K562 (cell line): ENCODE results near the gene BICD1. TPM values are rescaled to one million over a fixed set of nuclear protein-coding genes. Genes with fewer than 3 reads are reported as not detected.

Experiments
- ATAC-seq: fragments of 200-7000 bp; cut with Tn5 transposase; 3 replicates; pipeline ENCODE4 v1.9.1; 2020; ENCODE audit warnings: moderate library complexity
- BruUV-seq: library from RNA; stranded (reverse); fragments of 400-500 nt; replicated peaks from 2 replicates; lab custom pipeline; 2021; lab: Mats Ljungman, UMichigan
- CTCF ChIA-PET: fragments of 300-600 bp; formaldehyde crosslinking; extraction: SDS; loops from one replicate; lab custom pipeline; 2021; ENCODE audit warnings: low intra/inter-chr PET ratio; lab: Yijun Ruan, JAX
- POLR2A ChIA-PET: fragments of 300-600, 350-650 bp; sonication (Branson Sonifier 250); formaldehyde crosslinking; extraction: SDS; loops from one replicate; lab custom pipeline; 2021; ENCODE audit warnings: antibody characterized with exemption, inconsistent platforms; lab: Yijun Ruan, JAX
- DNase-seq, 4 experiments: peaks; one replicate each; pipeline versions ENCODE4 v3.0.0 to v3.0.0-alpha.2; 2011 to 2018; ENCODE audit warnings: low spot score in 3 of 4, mixed read lengths in 3 of 4; ENCODE audit errors: extremely low read depth in 1 of 4
- FAIRE-seq: peaks from 2 replicates; lab custom pipeline; 2011; peaks lifted over from hg19 to GRCh38; lab: Jason Lieb, UNC
- H2AFZ ChIP-seq: 2 replicates; pipeline ENCODE4 v1.6.0; 2011; ENCODE audit warnings: low read depth, low read length, control low read depth, inconsistent platforms
- H3K27ac ChIP-seq: fragments of 200-600 bp; 3 replicates; pipeline ENCODE4 v1.8.0; 2011; ENCODE audit warnings: low read depth, mild to moderate bottlenecking, control low read depth, inconsistent platforms, low read length, moderate library complexity, mixed read lengths; ENCODE audit errors: extremely low read depth
- H3K27me3 ChIP-seq, 2 experiments: fragments of 300-600 bp in 1 of 2; 2 replicates in 1 of 2; 3 replicates in 1 of 2; pipeline versions ENCODE4 v1.6.0 to v1.8.0; 2011; ENCODE audit warnings: inconsistent platforms in 2 of 2, low read length in 2 of 2, mild to moderate bottlenecking in 1 of 2, mixed read lengths in 1 of 2, moderate library complexity in 1 of 2; ENCODE audit not compliant: control insufficient read depth in 2 of 2, insufficient read depth in 2 of 2
- H3K36me3 ChIP-seq: fragments of 300-600 bp; 3 replicates; pipeline ENCODE4 v1.8.0; 2011; ENCODE audit warnings: mild to moderate bottlenecking, low read length, inconsistent platforms; ENCODE audit not compliant: control insufficient read depth, insufficient read depth
- H3K4me1 ChIP-seq, 2 experiments: fragments of 200-600 bp in 1 of 2; replicated peaks in 1 of 2; 2 replicates in 1 of 2; 3 replicates in 1 of 2; pipeline versions ENCODE4 v1.5.1 to v1.8.0; 2011; ENCODE audit warnings: inconsistent platforms in 2 of 2, low read length in 2 of 2, mild to moderate bottlenecking in 1 of 2, mixed read lengths in 1 of 2, moderate library complexity in 1 of 2; ENCODE audit not compliant: control insufficient read depth in 2 of 2, insufficient read depth in 2 of 2
- H3K4me2 ChIP-seq: 2 replicates; pipeline ENCODE4 v1.6.1; 2011; ENCODE audit warnings: low read length, control low read depth, inconsistent platforms, mixed read lengths; ENCODE audit not compliant: insufficient read depth
- H3K4me3 ChIP-seq: fragments of 200-600 bp; sonication (generic), shearing (Covaris generic); 2 replicates; pipeline ENCODE4 v1.5.1; 2016; ENCODE audit warnings: control low read depth, inconsistent platforms
- H3K79me2 ChIP-seq: fragments of 200-600 bp; 3 replicates; pipeline ENCODE4 v1.8.0; 2011; ENCODE audit warnings: low read length, inconsistent platforms; ENCODE audit not compliant: control insufficient read depth, insufficient read depth
- H3K9ac ChIP-seq, 2 experiments: 2 replicates each; pipeline versions ENCODE4 v1.6.0 to v1.6.1; 2011; ENCODE audit warnings: low read depth in 2 of 2, low read length in 2 of 2, control low read depth in 1 of 2, inconsistent platforms in 1 of 2, mild to moderate bottlenecking in 1 of 2, mixed read lengths in 1 of 2; ENCODE audit not compliant: insufficient read depth in 1 of 2
- H3K9me1 ChIP-seq: one replicate; pipeline ENCODE4 v1.6.0; 2011; ENCODE audit warnings: inconsistent platforms, mild to moderate bottlenecking, low read length, moderate library complexity; ENCODE audit not compliant: control insufficient read depth, insufficient read depth
- H3K9me3 ChIP-seq: replicated peaks from 2 replicates; pipeline ENCODE4 v1.5.1; 2011; ENCODE audit warnings: low read depth, low read length, inconsistent platforms; ENCODE audit not compliant: control insufficient read depth, insufficient read depth
- H4K20me1 ChIP-seq: replicated peaks from 2 replicates; pipeline ENCODE4 v1.6.1; 2011; ENCODE audit warnings: low read length, inconsistent platforms, mixed read lengths; ENCODE audit not compliant: control insufficient read depth, insufficient read depth
- BMI1 ChIP-seq: fragments of 150-350 bp; IDR thresholded peaks from 2 replicates; pipeline ENCODE4 v1.6.1; 2014; ENCODE audit warnings: low read length
- COPS2 ChIP-seq: fragments of 450-650 bp; conservative IDR thresholded peaks from 2 replicates; pipeline ENCODE4 v1.6.1; 2016; ENCODE audit warnings: mild to moderate bottlenecking, moderate library complexity
- DNMT1 ChIP-seq: fragments of 450-650 bp; IDR thresholded peaks from 2 replicates; pipeline ENCODE4 v1.6.1; 2016; ENCODE audit warnings: antibody characterized with exemption, mild to moderate bottlenecking
- ESRRB ChIP-seq: fragments of 250-450 bp; sonication (Bioruptor Pico); IDR thresholded peaks from 2 replicates; pipeline ENCODE4 v1.5.0; 2020; ENCODE audit warnings: mild to moderate bottlenecking, moderate library complexity, borderline replicate concordance
- NEUROD1 ChIP-seq: fragments of 150-350 bp; IDR thresholded peaks from 2 replicates; pipeline ENCODE4 v1.6.1; 2014; ENCODE audit warnings: borderline replicate concordance, low read length, low read depth; ENCODE audit not compliant: partially characterized antibody
- RFX7 ChIP-seq: fragments of 250-450 bp; sonication (Bioruptor Pico); IDR thresholded peaks from 2 replicates; pipeline ENCODE4 v1.5.1; 2021; ENCODE audit warnings: mild to moderate bottlenecking
- SREBF2 ChIP-seq: sonication (generic); formaldehyde crosslinking; IDR thresholded peaks from 2 replicates; pipeline ENCODE4 v1.4.0; 2020; ENCODE audit warnings: mild to moderate bottlenecking, missing genetic modification reagents
- TCF15 ChIP-seq: fragments of 250-450 bp; sonication (Bioruptor Pico); IDR thresholded peaks from 2 replicates; pipeline ENCODE4 v1.8.0; 2022; ENCODE audit warnings: moderate library complexity, mild to moderate bottlenecking, inconsistent platforms
- WHSC1 ChIP-seq: IDR thresholded peaks from one replicate; pipeline ENCODE4 v1.6.1; 2012; ENCODE audit warnings: low read length, control low read depth, inconsistent platforms
- YBX1 ChIP-seq: fragments of 450-650 bp; IDR thresholded peaks from 2 replicates; pipeline ENCODE4 v1.7.1; 2016; ENCODE audit warnings: mild to moderate bottlenecking
- WGBS: fragments of 100-300 bp; shearing (Covaris generic); methylation state at CpG from one replicate; pipeline ENCODE4 v1.1.6; 2016; ENCODE audit warnings: low coverage, mixed read lengths; ENCODE audit not compliant: insufficient coverage; ENCODE audit errors: missing lambda C conversion rate; 5-methylcytosine and 5-hydroxymethylcytosine counted together
- in situ Hi-C: fragments of 300-500 bp; cut with MboI; formaldehyde crosslinking; loops from 4 replicates; pipeline ENCODE4 v1.15.0; 2018; ENCODE audit warnings: inconsistent platforms, mixed read lengths
- intact Hi-C: fragments of 100-400 bp; cut with micrococcal nuclease; formaldehyde crosslinking; loops from 2 replicates; pipeline ENCODE4 v1.14.2; 2022
- polyA plus RNA-seq, 8 experiments: library from polyadenylated mRNA; depleted of rRNA in 4 of 8; stranded (reverse) in 5 of 8; unstranded in 3 of 8; fragments of >200 nt; fragmentation: Nextera tagmentation in 2 of 8; fragmentation: Illumina TruSeq in 1 of 8; extraction: Ambion mirVana in 2 of 8; extraction: Trizol in 1 of 8; gene quantifications; 2 replicates each; pipeline versions ENCODE4 v1.2.1 to v1.2.3, GENCODE V29; 2011 to 2014; ENCODE audit warnings: inconsistent platforms in 1 of 8, missing spikeins in 1 of 8
- total RNA-seq, 7 experiments: library from RNA; depleted of rRNA in 6 of 7; stranded (reverse); fragments of >200 nt in 6 of 7; fragmentation: Illumina TruSeq in 2 of 7; extraction: Trizol in 2 of 7; gene quantifications; 2 replicates each; pipeline versions ENCODE4 v1.2.1 to v1.2.3, GENCODE V29; 2011 to 2021; ENCODE audit warnings: low replicate concordance in 1 of 7
- TF ChIP-seq, protein P1 (sequence below): fragments of 450-650 bp; IDR thresholded peaks from 2 replicates; pipeline ENCODE4 v1.6.1; 2018; ENCODE audit warnings: mild to moderate bottlenecking, low read depth; ENCODE audit not compliant: partially characterized antibody

BICD1 gene
- total and polyA plus RNA-seq, 9 of the 15 experiments (the other 6 are each of a cell fraction or from before 2014, with no cell fraction given), result 3.5 to 21.1 (median 12.5) TPM

- CTCF ChIA-PET, result no interaction called here
- Histone ChIP-seq H3K4me2 (no peak overlapping the region), H3K36me3 (no peaks in the 10 kb centered on the region), H3K9me3 (no peaks in the 10 kb centered on the region), H3K4me1 (no peaks in the 10 kb centered on the region; a peak in 1 of 5 replicates), H3K27ac (no peak overlapping the region), H3K9ac (no peak overlapping the region), H3K27me3 (no peaks in the 10 kb centered on the region), H3K79me2 (no peaks in the 10 kb centered on the region), H4K20me1 (no peaks in the 10 kb centered on the region), H3K4me3 (no peak overlapping the region), H2AFZ (no peak overlapping the region), H3K9me1 (no peaks in the 10 kb centered on the region)
- POLR2A ChIA-PET, result no interaction called here
- 35% methylated on average over 4 of the region's 4 CpGs for WGBS
- FAIRE-seq, result no peak
- ATAC-seq, result no peak
- BruUV-seq, result no TSS peak
- intact Hi-C loops, result no loop called here
- in situ Hi-C loops, result no loop called here
- DNase-seq, result no peak
- TF ChIP-seq WHSC1 (no peak), DNMT1 (no peak), COPS2 (no peak), TCF15 (CRISPR knock-in tag) (no peak), SREBF2 (CRISPR knock-in tag) (no peak), RFX7 (CRISPR knock-in tag) (no peak), YBX1 (no peak), BMI1 (no peak), NEUROD1 (no peak), ESRRB (CRISPR knock-in tag) (no peak)
- TF ChIP-seq, protein P1, sequence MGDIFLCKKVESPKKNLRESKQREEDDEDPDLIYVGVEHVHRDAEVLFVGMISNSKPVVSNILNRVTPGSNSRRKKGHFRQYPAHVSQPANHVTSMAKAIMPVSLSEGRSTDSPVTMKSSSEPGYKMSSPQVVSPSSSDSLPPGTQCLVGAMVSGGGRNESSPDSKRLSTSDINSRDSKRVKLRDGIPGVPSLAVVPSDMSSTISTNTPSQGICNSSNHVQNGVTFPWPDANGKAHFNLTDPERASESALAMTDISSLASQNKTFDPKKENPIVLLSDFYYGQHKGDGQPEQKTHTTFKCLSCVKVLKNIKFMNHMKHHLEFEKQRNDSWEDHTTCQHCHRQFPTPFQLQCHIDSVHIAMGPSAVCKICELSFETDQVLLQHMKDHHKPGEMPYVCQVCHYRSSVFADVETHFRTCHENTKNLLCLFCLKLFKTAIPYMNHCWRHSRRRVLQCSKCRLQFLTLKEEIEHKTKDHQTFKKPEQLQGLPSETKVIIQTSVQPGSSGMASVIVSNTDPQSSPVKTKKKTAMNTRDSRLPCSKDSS, result no peak
Observed at GRCh38 chr12:32229971-32230612, 123.4 kb downstream of the BICD1 start.
